ENCODE data around the gene PRAME.

DNA sequence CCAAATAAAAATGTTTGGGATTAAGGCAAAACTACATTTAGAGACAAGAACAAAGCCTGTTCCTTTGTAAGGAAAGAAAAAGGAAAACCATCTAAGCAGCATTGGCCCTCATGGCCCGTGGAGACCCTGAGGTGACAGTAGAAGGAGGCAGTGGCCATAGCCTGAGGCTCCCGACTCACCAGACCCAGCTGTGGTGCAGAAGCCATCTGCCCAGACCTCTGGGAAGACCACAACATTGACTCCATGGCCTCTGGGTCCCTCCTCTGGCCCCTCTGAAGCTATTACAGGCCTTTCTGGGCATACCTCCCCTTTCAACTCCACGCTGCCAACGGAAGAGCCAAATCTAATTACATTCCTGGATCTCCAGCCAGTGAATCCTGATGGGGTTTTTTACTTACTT is 6.4 kb downstream of the PRAME start:
- TF ChIP-seq EZH2 (IDR thresholded peaks at IDR 0.05; ENCODE audit: borderline replicate concordance) (no peak), EZH2phosphoT487 (IDR thresholded peaks at IDR 0.05; ENCODE audit: low read depth, severe bottlenecking, unreplicated experiment) (no peak)
- TF ChIP-seq, protein P1, sequence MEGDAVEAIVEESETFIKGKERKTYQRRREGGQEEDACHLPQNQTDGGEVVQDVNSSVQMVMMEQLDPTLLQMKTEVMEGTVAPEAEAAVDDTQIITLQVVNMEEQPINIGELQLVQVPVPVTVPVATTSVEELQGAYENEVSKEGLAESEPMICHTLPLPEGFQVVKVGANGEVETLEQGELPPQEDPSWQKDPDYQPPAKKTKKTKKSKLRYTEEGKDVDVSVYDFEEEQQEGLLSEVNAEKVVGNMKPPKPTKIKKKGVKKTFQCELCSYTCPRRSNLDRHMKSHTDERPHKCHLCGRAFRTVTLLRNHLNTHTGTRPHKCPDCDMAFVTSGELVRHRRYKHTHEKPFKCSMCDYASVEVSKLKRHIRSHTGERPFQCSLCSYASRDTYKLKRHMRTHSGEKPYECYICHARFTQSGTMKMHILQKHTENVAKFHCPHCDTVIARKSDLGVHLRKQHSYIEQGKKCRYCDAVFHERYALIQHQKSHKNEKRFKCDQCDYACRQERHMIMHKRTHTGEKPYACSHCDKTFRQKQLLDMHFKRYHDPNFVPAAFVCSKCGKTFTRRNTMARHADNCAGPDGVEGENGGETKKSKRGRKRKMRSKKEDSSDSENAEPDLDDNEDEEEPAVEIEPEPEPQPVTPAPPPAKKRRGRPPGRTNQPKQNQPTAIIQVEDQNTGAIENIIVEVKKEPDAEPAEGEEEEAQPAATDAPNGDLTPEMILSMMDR (IDR thresholded peaks at IDR 0.05; ENCODE audit: poor library complexity) = no peak

Data from hepatocyte (in vitro differentiated cells).